CD4-positive, alpha-beta T cell treated with Interleukin-17A for 1 hour (primary cell): ENCODE results near the gene POLR2C.
"Not testable (repeated sequence)": the region's sequence is repeated elsewhere in the genome, so short reads cannot be mapped to it uniquely, and the experiment has no call there.

Source experiments
- DNase-seq: peaks from one replicate; pipeline ENCODE4 v3.0.0-alpha.2; 2020

The POLR2C gene

DNA sequence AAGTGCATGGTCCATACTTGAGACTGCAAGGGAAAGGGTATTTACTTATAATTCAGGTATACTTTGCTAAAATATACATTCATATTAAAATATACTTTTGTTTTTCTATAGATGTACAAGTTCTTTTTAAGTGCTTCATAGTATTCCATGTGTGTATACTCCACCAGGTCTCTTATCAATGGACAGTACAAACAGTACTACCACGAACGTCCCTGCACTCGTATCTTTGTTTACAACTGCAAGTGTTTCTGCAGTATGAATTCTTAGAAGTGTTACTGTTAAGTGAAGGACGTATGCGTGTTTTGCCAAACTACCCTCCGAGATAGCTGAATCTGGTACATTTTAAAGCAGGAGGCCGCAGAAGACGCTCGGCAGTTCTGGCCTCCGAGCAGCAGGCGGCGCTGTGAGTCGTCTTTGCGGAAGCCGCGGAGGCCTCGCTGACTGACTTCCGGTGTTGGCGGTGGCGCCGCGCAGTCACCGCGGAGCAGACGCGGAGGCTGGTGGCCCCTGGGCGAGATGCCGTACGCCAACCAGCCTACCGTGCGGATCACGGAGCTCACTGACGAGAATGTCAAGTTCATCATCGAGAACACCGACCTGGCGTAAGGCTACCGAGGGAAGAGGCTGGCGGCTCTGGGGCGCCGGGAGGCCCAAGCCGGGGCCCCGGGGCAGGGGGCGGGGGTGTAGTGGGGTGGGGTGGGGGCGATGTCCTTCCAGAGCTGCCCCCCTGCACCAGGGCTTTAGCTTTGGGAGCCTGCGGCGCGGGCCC, at the start of gene POLR2C:
TSS of gene POLR2C (plus strand) at position 471 of the 769 bp plus-strand sequence. CDS start at position 517, 46 bp downstream.
- peak; percentile 94 for DNase-seq

GRCh38 chr16:57413301-57413730, 49.2 kb upstream of the POLR2C start:
- DNase-seq, result no peak

DNA sequence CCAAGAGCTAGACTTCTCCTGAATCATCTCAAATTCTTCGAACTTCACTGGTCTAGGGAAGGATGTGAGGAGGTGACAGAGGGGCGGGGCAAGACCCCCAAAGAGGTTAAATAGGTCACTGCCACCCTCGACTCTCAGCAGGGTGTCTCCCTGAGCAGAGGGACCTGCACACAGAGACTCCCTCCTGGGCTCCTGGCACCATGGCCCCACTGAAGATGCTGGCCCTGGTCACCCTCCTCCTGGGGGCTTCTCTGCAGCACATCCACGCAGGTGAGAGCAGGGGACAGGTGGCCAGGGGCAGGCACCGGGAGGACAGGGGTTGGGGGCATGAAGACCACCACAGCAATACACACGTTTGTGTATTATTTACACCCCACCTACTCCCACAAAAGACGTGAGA, 48.7 kb upstream of the POLR2C start:
- DNase-seq, result no peak

- no peak for DNase-seq
Observed at GRCh38 chr16:57416084-57416483, 46.4 kb upstream of the POLR2C start.

DNA sequence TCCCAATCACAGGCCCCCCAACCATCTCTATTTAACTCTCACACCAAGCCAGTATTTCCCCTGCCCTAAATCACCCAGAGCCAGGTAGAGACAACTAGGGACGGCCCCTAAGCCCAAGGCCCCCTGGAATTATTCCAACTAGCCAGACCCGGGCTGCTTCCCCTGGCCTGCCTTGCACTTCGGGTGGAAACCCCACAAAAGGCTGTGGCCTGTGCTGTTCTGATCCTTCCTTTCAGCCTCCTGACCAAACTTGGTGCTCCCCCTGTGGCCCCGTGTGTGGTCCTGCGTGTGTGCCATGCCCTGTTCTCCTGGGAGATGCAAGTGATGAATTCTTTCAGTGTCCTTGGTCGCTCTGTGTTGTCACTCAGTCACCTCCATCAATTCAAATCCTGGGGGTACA, 43.0 kb upstream of the POLR2C start:
- no peak for DNase-seq

DNA sequence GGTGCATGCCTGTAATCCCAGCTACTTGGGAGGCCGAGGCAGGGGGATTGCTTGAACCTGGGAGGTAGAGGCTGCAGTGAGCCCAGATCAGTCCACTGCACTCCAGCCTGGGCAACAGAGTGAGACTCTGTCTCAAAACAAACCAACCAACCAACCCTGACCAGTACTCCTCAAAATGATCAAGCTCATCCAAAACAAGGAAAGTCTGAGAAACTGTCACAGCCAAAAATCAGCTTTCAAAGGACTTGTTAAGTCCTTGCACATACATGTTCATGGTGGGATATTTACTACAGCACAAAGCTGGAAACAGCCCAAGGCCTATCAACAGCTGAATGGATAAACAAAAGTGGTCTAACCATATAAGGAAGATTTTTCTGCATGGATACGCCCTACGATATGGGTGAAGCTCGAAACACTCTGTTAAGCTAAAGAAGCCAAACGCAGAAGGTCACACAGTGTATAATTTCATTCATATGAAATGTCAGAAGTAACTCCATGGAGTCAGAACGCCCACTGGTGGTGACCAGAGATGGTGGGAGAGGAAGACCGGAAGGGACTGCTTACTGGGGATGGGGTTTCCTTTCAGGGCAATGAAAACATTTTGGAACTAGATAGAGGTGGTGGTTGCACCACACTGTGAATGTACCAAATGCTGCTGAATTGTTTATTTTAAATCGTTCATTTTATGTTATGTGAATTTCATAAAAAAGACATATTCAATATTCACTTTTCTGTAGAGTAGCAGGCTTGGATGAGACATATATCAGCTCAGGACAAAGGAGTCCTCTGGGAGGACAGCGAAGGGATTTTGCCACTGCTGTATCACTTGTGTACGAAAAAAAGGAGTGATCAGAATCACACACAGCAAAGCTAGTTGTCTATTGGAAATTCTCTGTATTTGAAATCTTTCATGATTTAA, 40.2 kb upstream of the POLR2C start:
- no peak for DNase-seq

GRCh38 chr16:57423152-57423551, 39.3 kb upstream of the POLR2C start:
- no peak for DNase-seq

DNA sequence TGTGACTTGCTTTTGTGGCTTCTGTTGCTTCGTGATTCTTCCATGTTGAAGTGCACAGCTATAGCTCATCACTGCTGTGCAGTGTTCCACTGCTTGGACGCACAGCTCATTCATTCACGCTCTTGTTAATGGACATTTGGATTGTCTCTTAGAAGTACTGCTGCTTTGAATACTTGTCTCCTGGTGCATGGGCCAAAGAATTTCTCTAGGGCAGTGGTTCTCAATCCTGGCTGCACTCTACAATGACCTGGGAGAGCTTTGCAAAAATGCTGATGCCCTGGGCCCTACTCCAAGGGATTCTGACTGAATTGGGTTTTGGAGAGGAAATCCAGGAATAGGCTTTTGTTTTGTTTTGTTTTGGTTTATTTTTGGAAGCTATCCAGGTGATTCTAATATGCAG, 37.9 kb upstream of the POLR2C start:
- DNase-seq, result no peak

DNA sequence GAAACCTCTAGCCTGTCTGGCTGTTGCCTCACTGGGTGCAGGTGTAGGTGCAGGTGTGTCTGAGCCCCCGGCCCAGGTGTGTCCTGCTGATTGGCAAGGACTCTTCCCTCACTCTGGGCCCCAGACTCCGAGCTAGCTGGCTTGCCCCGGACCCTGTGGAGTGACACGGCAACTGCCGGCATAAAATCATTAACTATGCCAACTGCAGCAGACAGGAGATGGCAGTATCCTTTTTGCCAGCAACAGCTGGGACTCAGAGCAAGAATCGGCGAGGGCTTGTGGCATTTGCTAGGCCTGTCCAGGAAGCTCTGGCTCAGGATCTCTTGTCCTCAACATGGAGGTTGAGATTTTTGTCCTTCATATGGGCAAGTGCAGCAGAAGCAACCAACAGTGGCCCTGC, 36.1 kb upstream of the POLR2C start:
- no peak for DNase-seq

- no peak for DNase-seq
Observed at GRCh38 chr16:57427307-57427706, 35.2 kb upstream of the POLR2C start.

DNA sequence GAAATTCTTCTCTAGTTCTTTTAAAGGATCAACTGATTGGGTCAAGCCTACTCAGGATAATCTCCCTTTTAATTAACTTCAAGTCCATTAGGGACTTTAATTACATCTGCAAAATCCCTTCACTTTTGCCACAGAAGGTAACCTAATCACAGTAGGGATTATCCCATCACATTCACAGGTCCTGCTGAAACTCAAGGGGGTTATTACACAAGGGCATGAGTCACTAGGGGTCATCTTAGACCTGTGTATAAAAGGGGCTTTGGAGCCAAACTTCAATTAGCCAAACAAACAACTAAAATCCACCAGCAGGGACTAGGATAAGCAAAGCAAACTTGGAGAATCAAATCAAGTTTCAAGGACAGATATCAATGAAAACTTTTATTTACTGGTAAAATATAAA, 34.7 kb upstream of the POLR2C start:
- DNase-seq, result no peak

GRCh38 chr16:57430955-57431354, 31.5 kb upstream of the POLR2C start:
- no peak for DNase-seq

DNA sequence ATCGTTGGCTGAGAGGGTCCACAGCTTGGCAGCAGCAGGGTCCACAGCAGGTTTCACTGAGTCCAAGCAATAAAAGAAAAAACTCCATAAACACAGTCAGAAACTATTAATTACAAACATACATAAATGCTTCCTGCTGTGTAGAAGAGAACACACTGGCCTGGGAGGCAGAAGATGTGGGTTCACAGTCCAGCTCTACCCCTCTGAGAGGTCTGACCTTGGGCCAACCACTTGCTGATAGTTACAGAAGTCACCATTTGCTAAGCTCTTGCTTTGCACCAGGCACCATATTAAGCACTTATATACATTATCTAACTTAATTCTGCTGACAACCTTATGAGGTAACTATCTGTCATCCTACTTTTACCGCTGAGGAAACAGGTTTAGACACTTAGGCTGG, 30.0 kb upstream of the POLR2C start:
- DNase-seq, result no peak

DNA sequence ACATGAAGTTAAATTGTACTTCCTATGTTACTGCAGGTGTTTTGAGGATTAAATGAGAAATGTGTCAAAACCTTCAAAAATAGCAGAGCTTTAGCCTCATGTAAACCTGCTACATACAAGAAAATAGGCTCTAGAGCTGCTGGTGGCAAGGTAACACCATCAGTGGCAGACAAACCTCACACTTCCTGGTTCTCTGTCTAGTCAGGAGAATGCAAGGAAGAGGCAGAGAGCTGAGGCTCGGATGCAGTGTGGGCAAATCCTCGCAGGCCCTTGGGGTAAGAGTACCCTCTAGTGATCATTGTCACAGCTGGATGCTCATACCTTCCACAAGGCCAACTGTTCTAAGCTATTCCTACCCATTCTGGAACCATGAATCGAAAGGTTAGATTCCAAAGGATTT, 29.5 kb upstream of the POLR2C start:
- no peak for DNase-seq

DNA sequence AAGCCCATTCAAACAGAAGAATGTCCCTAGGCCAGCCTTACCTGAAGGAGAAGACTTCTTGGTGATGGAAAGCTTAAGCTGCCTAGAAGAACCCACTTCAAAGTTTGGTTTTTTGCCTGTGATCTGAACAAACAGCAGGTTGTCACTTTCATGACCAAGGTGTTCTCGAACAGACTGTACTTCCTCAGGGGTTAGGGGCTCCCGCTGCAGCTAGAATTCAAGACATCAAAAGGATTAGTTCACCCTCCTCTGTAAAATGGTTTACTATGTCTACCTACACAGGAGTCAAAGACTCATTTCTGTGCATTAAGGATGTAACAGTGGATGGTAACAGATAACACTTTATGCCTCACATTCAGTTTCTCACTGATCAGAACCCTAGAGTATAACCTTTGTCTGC, 28.5 kb upstream of the POLR2C start:
- no peak for DNase-seq

DNA sequence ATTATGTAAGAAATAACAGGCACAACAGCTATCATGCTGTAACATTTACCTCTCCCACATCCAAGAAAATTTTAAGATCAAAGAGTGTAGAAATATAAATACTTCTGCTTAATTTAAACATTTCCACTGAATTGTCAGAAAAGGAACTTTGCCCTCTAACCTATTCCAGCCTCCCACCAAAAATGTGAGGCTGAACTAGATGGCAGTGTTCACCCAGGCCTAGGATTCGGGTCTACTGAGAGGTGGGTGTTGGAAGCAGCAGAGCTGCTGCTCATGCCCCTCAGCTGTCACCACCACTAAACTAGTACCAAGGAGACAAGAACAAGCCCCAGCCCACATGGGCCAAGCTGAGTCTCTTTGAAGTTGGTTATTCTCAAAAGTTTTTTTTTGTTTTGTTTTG, 26.6 kb upstream of the POLR2C start:
- no peak for DNase-seq

GRCh38 chr16:57439947-57440346, 22.5 kb upstream of the POLR2C start:
- DNase-seq, result not testable (repeated sequence)

GRCh38 chr16:57440551-57440950, 21.9 kb upstream of the POLR2C start:
- not testable (repeated sequence) for DNase-seq

- DNase-seq, result no peak
Observed at GRCh38 chr16:57444711-57445110, 17.8 kb upstream of the POLR2C start.

DNA sequence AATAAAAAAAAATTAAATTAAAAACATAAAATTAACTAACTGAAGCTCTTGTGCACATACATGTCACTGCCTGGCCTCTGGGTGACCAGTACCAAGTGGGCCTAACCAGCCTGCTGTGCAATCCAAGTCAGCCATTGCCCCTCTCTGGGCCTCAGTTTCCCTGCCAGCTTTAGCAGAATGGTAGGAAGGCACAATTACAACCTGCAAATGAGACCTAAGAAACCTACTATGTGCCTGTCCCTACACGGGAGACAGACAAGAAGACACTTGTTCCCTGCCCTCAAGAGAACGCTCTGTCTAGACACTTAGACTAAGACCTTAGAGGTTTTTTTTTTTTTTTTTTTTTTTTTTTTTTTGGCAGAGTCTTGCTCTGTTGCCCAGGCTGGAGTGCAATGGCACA, 17.0 kb upstream of the POLR2C start:
- DNase-seq, result no peak

GRCh38 chr16:57446531-57447185, 15.8 kb upstream of the POLR2C start:
- peak; percentile 38 for DNase-seq

DNA sequence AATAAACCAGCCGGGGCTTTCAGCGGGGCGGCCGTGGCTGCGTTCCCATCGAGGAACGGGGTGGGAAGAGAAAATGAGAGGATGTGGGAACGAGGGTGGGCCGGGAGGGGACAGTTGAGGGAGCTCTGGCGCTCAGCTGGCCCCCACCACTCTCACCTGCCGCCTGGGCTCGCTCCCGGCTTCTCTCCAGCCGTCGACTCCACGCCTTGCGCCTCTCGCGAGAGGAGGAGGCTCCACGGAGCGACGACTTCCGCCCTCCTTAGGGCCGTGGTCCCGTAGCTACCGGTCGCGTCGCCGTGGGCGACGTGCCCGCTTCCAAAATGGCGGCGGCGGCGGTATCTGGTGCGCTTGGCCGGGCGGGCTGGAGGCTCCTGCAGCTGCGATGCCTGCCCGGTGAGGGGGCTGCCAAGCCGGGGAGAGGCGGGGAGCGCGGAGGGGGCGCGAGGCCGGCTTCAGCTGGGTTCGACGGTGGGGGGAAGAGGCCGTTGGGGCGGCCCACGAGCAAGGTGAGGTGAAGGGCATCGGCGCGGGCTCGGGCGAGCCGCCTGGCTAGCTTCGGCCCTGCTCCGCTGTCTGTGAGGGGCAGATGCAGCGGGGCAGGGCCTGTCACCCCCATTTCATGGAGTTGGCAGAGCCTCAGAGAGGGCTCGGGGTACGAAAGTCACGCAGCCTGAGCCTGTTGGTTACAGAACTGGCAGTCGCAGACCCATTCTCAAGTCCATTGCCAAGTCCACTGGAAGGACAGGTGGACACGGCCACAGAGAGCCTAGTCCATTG, 15.1 kb upstream of the POLR2C start, which contains the start of the genes CIAPIN1 and COQ9:
TSS of gene CIAPIN1 (minus strand) at position 200 of the 777 bp plus-strand sequence. CDS start 6,457 bp downstream, outside the sequence.
TSS of gene COQ9 (plus strand) at position 294 of the 777 bp plus-strand sequence. CDS start at position 321, 27 bp downstream.
- peak; percentile 93 for DNase-seq
